ENCODE results near the gene XIAP.

DNA sequence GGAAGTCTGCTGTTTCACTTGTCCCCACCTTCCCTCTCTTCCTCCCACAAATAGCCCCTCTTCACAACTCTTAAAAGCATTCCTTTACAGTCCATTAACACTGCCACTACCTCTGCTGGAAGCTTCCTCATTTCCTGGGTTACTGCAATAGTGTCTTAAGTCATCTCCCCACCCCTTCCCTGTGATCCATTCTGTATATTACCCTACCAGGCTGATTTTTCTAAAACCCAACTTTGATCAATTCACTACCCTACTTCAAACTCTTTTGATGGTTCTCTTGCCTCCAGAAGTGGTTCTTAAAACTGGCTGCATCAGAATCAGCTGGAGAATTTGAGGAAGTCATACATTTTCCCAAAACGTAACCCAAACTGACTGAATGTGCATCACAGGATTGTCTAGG is 8.8 kb upstream of the XIAP start:
- TF ChIP-seq, protein P1, sequence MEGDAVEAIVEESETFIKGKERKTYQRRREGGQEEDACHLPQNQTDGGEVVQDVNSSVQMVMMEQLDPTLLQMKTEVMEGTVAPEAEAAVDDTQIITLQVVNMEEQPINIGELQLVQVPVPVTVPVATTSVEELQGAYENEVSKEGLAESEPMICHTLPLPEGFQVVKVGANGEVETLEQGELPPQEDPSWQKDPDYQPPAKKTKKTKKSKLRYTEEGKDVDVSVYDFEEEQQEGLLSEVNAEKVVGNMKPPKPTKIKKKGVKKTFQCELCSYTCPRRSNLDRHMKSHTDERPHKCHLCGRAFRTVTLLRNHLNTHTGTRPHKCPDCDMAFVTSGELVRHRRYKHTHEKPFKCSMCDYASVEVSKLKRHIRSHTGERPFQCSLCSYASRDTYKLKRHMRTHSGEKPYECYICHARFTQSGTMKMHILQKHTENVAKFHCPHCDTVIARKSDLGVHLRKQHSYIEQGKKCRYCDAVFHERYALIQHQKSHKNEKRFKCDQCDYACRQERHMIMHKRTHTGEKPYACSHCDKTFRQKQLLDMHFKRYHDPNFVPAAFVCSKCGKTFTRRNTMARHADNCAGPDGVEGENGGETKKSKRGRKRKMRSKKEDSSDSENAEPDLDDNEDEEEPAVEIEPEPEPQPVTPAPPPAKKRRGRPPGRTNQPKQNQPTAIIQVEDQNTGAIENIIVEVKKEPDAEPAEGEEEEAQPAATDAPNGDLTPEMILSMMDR (IDR thresholded peaks at IDR 0.05) = no peak
- TF ChIP-seq POLR2A (IDR thresholded peaks at IDR 0.05) = no peak

All from transverse colon (tissue), 3 donors.